ENCODE data around the gene RERE. TPM values are rescaled to one million over a fixed set of nuclear protein-coding genes. Genes with fewer than 3 reads are reported as not detected.

RERE gene
- total RNA-seq, 1 experiment from 2014 or later = 55.2 TPM

GRCh38 chr1:8676072-8676471, 141.4 kb downstream of the RERE start:
- Histone ChIP-seq H3K9me2 (replicated peaks; ENCODE audit: insufficient read depth, low read length) (no peaks in the 10 kb centered on the region), H2AFZ (ENCODE audit: low read length) (no peak overlapping the region), H3K4me1 (ENCODE audit: low read length) (no peaks in the 10 kb centered on the region), H3K9me3 (ENCODE audit: low read length) (no peaks in the 10 kb centered on the region), H3K4me3 (ENCODE audit: low read length) (no peak overlapping the region), H3K36me3 (ENCODE audit: insufficient read depth, low read length) (no peaks in the 10 kb centered on the region), H3K4me2 (ENCODE audit: low read depth, low read length, poor library complexity, severe bottlenecking) (no peak overlapping the region), H3K27me3 (ENCODE audit: low read length) (0 out of 2 replicates have a peak, but pooled peaks cover 2% of the 10 kb centered on the region), H3K27ac (ENCODE audit: low read length) (no peak overlapping the region), H3K79me2 (ENCODE audit: low read length) (no peaks in the 10 kb centered on the region), H4K20me1 (ENCODE audit: insufficient read depth, low read depth, low read length) (peaks cover 44% of the 10 kb centered on the region; the same call in 1 of the 2 replicates), H3K9ac (ENCODE audit: low read length) (no peak overlapping the region)
- DNase-seq = no peak

GRCh38 chr1:8674912-8675311, 142.5 kb downstream of the RERE start:
- H3K9me3 ChIP-seq (ENCODE audit: low read length) = no peaks in the 10 kb centered on the region
- no peak overlapping the region for H3K9ac ChIP-seq (ENCODE audit: low read length)
- no peaks in the 10 kb centered on the region for H3K9me2 ChIP-seq (replicated peaks; ENCODE audit: insufficient read depth, low read length)
- no peak overlapping the region for H3K4me3 ChIP-seq (ENCODE audit: low read length)
- H3K27ac ChIP-seq (ENCODE audit: low read length) = no peak overlapping the region
- DNase-seq = no peak
- 0 out of 2 replicates have a peak, but pooled peaks cover 2% of the 10 kb centered on the region for H3K27me3 ChIP-seq (ENCODE audit: low read length)
- H3K36me3 ChIP-seq (ENCODE audit: insufficient read depth, low read length) = no peaks in the 10 kb centered on the region
- H3K4me1 ChIP-seq (ENCODE audit: low read length) = no peaks in the 10 kb centered on the region
- no peak overlapping the region for H3K4me2 ChIP-seq (ENCODE audit: low read depth, low read length, poor library complexity, severe bottlenecking)
- H4K20me1 ChIP-seq (ENCODE audit: insufficient read depth, low read depth, low read length) = peaks cover 46% of the 10 kb centered on the region
- no peaks in the 10 kb centered on the region for H3K79me2 ChIP-seq (ENCODE audit: low read length)
- H2AFZ ChIP-seq (ENCODE audit: low read length) = no peak overlapping the region

DNA sequence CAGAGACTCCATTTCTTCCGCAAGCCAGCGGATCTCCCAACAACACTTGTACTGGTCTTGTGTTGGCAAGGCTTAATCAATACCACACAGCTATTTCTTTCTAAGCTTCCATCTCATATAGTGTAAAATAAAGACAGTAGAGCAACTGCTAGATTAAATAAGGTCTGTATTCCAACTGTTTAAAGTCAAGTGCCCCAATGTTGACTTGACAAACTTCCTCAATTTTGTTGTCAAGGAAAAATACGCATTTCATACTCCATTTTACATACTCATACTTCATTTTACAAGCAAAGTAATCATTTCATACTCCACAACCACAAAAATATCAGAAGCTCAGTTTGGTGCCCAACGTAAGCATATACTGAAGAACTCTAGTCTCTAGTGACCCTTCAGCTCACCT, 143.0 kb downstream of the RERE start:
- Histone ChIP-seq H3K9me3 (ENCODE audit: low read length) (no peaks in the 10 kb centered on the region), H3K4me3 (ENCODE audit: low read length) (no peak overlapping the region), H3K9me2 (replicated peaks; ENCODE audit: insufficient read depth, low read length) (no peaks in the 10 kb centered on the region), H4K20me1 (ENCODE audit: insufficient read depth, low read depth, low read length) (peaks cover 48% of the 10 kb centered on the region), H3K9ac (ENCODE audit: low read length) (no peak overlapping the region), H3K79me2 (ENCODE audit: low read length) (no peaks in the 10 kb centered on the region), H2AFZ (ENCODE audit: low read length) (no peak overlapping the region), H3K36me3 (ENCODE audit: insufficient read depth, low read length) (no peaks in the 10 kb centered on the region), H3K27ac (ENCODE audit: low read length) (no peak overlapping the region), H3K4me1 (ENCODE audit: low read length) (no peaks in the 10 kb centered on the region), H3K4me2 (ENCODE audit: low read depth, low read length, poor library complexity, severe bottlenecking) (no peak overlapping the region), H3K27me3 (ENCODE audit: low read length) (0 out of 2 replicates have a peak, but pooled peaks cover 2% of the 10 kb centered on the region)
- DNase-seq = no peak

- no peaks in the 10 kb centered on the region for H3K36me3 ChIP-seq (ENCODE audit: insufficient read depth, low read length)
- peaks cover 62% of the 10 kb centered on the region for H4K20me1 ChIP-seq (ENCODE audit: insufficient read depth, low read depth, low read length)
- H3K4me1 ChIP-seq (ENCODE audit: low read length) = peaks cover 14% of the 10 kb centered on the region
- DNase-seq = peak; percentile 71
- no peak overlapping the region for H3K4me2 ChIP-seq (ENCODE audit: low read depth, low read length, poor library complexity, severe bottlenecking)
- H3K27me3 ChIP-seq (ENCODE audit: low read length) = 0 out of 2 replicates have a peak, but pooled peaks cover under 1% of the 10 kb centered on the region
- no peak overlapping the region for H3K9ac ChIP-seq (ENCODE audit: low read length)
- no peak overlapping the region for H3K27ac ChIP-seq (ENCODE audit: low read length)
- H3K9me2 ChIP-seq (replicated peaks; ENCODE audit: insufficient read depth, low read length) = no peaks in the 10 kb centered on the region
- H3K4me3 ChIP-seq (ENCODE audit: low read length) = no peak overlapping the region
- H2AFZ ChIP-seq (ENCODE audit: low read length) = no peak overlapping the region
- no peaks in the 10 kb centered on the region for H3K79me2 ChIP-seq (ENCODE audit: low read length)
- no peaks in the 10 kb centered on the region for H3K9me3 ChIP-seq (ENCODE audit: low read length)
Measured at GRCh38 chr1:8671306-8671917, 146.0 kb downstream of the RERE start.

- peaks cover 17% of the 10 kb centered on the region for H3K4me1 ChIP-seq (ENCODE audit: low read length)
- no peaks in the 10 kb centered on the region for H3K79me2 ChIP-seq (ENCODE audit: low read length)
- H3K27ac ChIP-seq (ENCODE audit: low read length) = no peak overlapping the region
- no peaks in the 10 kb centered on the region for H3K27me3 ChIP-seq (ENCODE audit: low read length)
- H3K9me2 ChIP-seq (replicated peaks; ENCODE audit: insufficient read depth, low read length) = no peaks in the 10 kb centered on the region
- H3K4me3 ChIP-seq (ENCODE audit: low read length) = no peak overlapping the region
- no peak for DNase-seq
- H3K9me3 ChIP-seq (ENCODE audit: low read length) = no peaks in the 10 kb centered on the region
- no peak overlapping the region for H2AFZ ChIP-seq (ENCODE audit: low read length)
- no peak overlapping the region for H3K9ac ChIP-seq (ENCODE audit: low read length)
- H4K20me1 ChIP-seq (ENCODE audit: insufficient read depth, low read depth, low read length) = peaks cover 62% of the 10 kb centered on the region
- no peak overlapping the region for H3K4me2 ChIP-seq (ENCODE audit: low read depth, low read length, poor library complexity, severe bottlenecking)
- H3K36me3 ChIP-seq (ENCODE audit: insufficient read depth, low read length) = no peaks in the 10 kb centered on the region
Measured at GRCh38 chr1:8670371-8670818, 147.0 kb downstream of the RERE start.

DNA sequence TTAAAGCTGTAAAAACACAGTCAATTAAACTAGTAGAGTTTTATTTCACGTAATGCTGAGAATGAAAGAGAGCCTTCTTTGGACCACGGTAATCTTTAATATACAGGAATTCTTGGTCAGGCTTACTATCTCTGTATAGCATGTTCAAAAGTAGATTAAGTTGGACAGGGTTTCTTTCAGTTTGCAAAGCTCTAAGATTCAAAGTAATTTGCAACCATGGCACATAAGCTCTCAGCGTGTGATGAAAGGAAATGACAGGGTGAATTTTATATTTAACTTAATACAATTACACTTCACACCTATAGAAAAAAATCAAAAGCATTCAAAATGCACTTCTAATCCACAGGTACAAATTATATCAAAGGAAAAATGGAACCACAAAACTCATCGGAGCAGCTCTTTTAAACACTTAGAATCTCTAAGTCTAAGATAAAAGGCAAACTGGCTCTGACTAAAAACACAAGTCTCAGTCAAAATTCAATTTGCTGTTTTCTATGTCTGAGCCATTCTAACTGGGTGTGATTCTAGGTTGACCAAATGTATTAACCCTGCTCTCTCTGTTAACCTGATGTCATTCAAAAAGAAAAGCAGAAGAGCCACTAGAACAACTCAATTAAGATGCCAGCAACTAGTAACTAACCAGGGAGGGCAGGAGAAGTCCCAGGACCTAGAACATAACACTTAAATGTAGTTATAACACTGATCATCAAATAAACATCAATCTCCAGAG, 147.7 kb downstream of the RERE start:
- H3K36me3 ChIP-seq (ENCODE audit: insufficient read depth, low read length) = no peaks in the 10 kb centered on the region

DNA sequence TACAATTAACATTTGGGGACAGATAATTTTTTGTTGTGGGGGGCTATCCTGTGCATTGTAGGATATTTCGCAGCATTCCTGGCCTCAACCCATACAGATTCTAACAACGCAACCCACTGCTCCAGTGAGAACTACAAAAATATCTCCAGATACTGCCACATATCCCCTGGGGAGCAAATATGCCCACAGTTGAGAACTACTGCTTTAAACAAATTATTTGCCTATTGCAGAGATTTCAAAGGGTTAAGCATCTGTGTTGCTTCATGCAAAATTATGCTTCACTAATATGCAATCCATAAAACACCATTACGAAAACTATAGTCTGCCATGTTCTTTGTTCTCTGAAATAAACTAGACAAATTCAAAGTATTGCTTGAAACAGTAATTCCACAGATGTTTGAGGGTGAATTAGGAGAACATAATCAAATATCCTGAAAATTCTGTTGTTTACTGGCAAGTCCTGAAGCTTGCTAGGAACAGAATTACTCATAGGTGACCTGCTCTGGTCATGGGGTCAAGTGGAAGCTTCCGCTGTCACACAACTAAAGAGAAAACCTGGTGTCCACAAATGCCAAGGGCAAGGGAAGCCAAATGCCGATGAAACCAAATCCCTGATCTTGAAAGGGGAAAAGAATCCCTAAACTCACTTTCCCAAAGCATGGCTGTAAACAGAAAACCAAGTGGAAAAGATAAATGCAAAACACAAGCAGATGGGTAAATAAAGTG, 149.4 kb downstream of the RERE start:
- no peak overlapping the region for H2AFZ ChIP-seq (ENCODE audit: low read length)
- H3K27ac ChIP-seq (ENCODE audit: low read length) = no peak overlapping the region
- no peaks in the 10 kb centered on the region for H3K9me2 ChIP-seq (replicated peaks; ENCODE audit: insufficient read depth, low read length)
- no peaks in the 10 kb centered on the region for H3K36me3 ChIP-seq (ENCODE audit: insufficient read depth, low read length)
- no peak for DNase-seq
- no peak overlapping the region for H3K4me2 ChIP-seq (ENCODE audit: low read depth, low read length, poor library complexity, severe bottlenecking)
- no peaks in the 10 kb centered on the region for H3K9me3 ChIP-seq (ENCODE audit: low read length)
- H3K4me1 ChIP-seq (ENCODE audit: low read length) = peaks cover 17% of the 10 kb centered on the region
- H4K20me1 ChIP-seq (ENCODE audit: insufficient read depth, low read depth, low read length) = peaks cover 76% of the 10 kb centered on the region
- H3K79me2 ChIP-seq (ENCODE audit: low read length) = no peaks in the 10 kb centered on the region
- no peak overlapping the region for H3K4me3 ChIP-seq (ENCODE audit: low read length)
- no peaks in the 10 kb centered on the region for H3K27me3 ChIP-seq (ENCODE audit: low read length)
- no peak overlapping the region for H3K9ac ChIP-seq (ENCODE audit: low read length)

More for the DNA sequence above, 147.7 kb downstream of the RERE start:
- Histone ChIP-seq H4K20me1 (ENCODE audit: insufficient read depth, low read depth, low read length) (peaks cover 68% of the 10 kb centered on the region), H3K4me1 (ENCODE audit: low read length) (peaks cover 17% of the 10 kb centered on the region), H3K4me2 (ENCODE audit: low read depth, low read length, poor library complexity, severe bottlenecking) (no peak overlapping the region), H3K79me2 (ENCODE audit: low read length) (no peaks in the 10 kb centered on the region), H3K9ac (ENCODE audit: low read length) (no peak overlapping the region), H3K27me3 (ENCODE audit: low read length) (no peaks in the 10 kb centered on the region), H3K27ac (ENCODE audit: low read length) (no peak overlapping the region), H3K9me2 (replicated peaks; ENCODE audit: insufficient read depth, low read length) (no peaks in the 10 kb centered on the region), H3K4me3 (ENCODE audit: low read length) (no peak overlapping the region), H3K9me3 (ENCODE audit: low read length) (no peaks in the 10 kb centered on the region), H2AFZ (ENCODE audit: low read length) (no peak overlapping the region)
- DNase-seq = no peak

All from Karpas-422 (cell line).